SK-N-SH treated with all-trans-retinoic acid at 6 μM for 48 hours (cell line): Measurements from ENCODE around the gene CD63.

ENCODE experiments used
- ATAC-seq: fragments of 200-7000 bp; cut with Tn5 transposase; 3 replicates; pipeline ENCODE4 v1.9.1; 2020; ENCODE audit warnings: mild to moderate bottlenecking, moderate library complexity
- ARNTL ChIP-seq: fragments of 450-650 bp; formaldehyde crosslinking; IDR thresholded peaks from 2 replicates; pipeline ENCODE4 v1.5.0; 2020; ENCODE audit warnings: low read depth, mild to moderate bottlenecking, moderate library complexity, borderline replicate concordance
- BACH2 ChIP-seq: fragments of 250-450 bp; sonication (Bioruptor Pico); IDR thresholded peaks from 2 replicates; pipeline ENCODE4 v1.9.0; 2021; ENCODE audit warnings: mild to moderate bottlenecking, borderline replicate concordance
- CSDC2 ChIP-seq: fragments of 250-450 bp; sonication (Bioruptor Pico); IDR thresholded peaks from 2 replicates; pipeline ENCODE4 v1.5.0; 2020; ENCODE audit warnings: mild to moderate bottlenecking, moderate library complexity
- ESRRG ChIP-seq: fragments of 250-450 bp; sonication (Bioruptor Pico); IDR thresholded peaks from 2 replicates; pipeline ENCODE4 v1.6.1; 2021; ENCODE audit warnings: mild to moderate bottlenecking
- GLIS3 ChIP-seq: fragments of 250-450 bp; sonication (Bioruptor Pico); IDR thresholded peaks from 2 replicates; pipeline ENCODE4 v1.5.0; 2020; ENCODE audit warnings: mild to moderate bottlenecking, moderate library complexity
- ISL1 ChIP-seq: fragments of 250-450 bp; sonication (Bioruptor Pico); IDR thresholded peaks from 2 replicates; pipeline ENCODE4 v2.1.2; 2022; ENCODE audit warnings: mild to moderate bottlenecking, moderate library complexity
- OSR1 ChIP-seq: fragments of 250-450 bp; sonication (Bioruptor Pico); IDR thresholded peaks from 2 replicates; pipeline ENCODE4 v1.8.0; 2022; ENCODE audit warnings: moderate library complexity, mild to moderate bottlenecking, inconsistent platforms
- PPARA ChIP-seq: fragments of 250-450 bp; sonication (Bioruptor Pico); IDR thresholded peaks from 2 replicates; pipeline ENCODE4 v1.5.0; 2020; ENCODE audit warnings: mild to moderate bottlenecking, borderline replicate concordance
- RARB ChIP-seq: fragments of 250-450 bp; sonication (Bioruptor Pico); IDR thresholded peaks from 2 replicates; pipeline ENCODE4 v1.8.0; 2021; ENCODE audit warnings: mild to moderate bottlenecking, moderate library complexity
- SNAI2 ChIP-seq: fragments of 250-450 bp; sonication (Bioruptor Pico); IDR thresholded peaks from 2 replicates; pipeline ENCODE4 v1.5.0; 2020; ENCODE audit warnings: mild to moderate bottlenecking, moderate library complexity
- TCF4 ChIP-seq: fragments of 250-450 bp; sonication (Bioruptor Pico); IDR thresholded peaks from 2 replicates; pipeline ENCODE4 v1.8.0; 2021; ENCODE audit warnings: mild to moderate bottlenecking, moderate library complexity, borderline replicate concordance
- TOX ChIP-seq: fragments of 250-450 bp; sonication (Bioruptor Pico); IDR thresholded peaks from 2 replicates; pipeline ENCODE4 v1.8.0; 2021; ENCODE audit warnings: mild to moderate bottlenecking, moderate library complexity, borderline replicate concordance
- ZC3H10 ChIP-seq: fragments of 250-450 bp; sonication (Bioruptor Pico); IDR thresholded peaks from 2 replicates; pipeline ENCODE4 v1.5.1; 2021; ENCODE audit warnings: mild to moderate bottlenecking, moderate library complexity
- ZFP30 ChIP-seq: fragments of 450-650 bp; formaldehyde crosslinking; IDR thresholded peaks from 2 replicates; pipeline ENCODE4 v1.5.0; 2022; ENCODE audit warnings: mild to moderate bottlenecking, moderate library complexity
- ZNF70 ChIP-seq: fragments of 450-650 bp; formaldehyde crosslinking; IDR thresholded peaks from 2 replicates; pipeline ENCODE4 v1.5.0; 2020; ENCODE audit warnings: mild to moderate bottlenecking, moderate library complexity
- ZNF8 ChIP-seq: fragments of 450-650 bp; formaldehyde crosslinking; IDR thresholded peaks from 2 replicates; pipeline ENCODE4 v1.5.0; 2020; ENCODE audit warnings: mild to moderate bottlenecking, moderate library complexity
- TF ChIP-seq, protein P1 (sequence below): fragments of 250-450 bp; sonication (Bioruptor Pico); IDR thresholded peaks from 2 replicates; pipeline ENCODE4 v1.5.0; 2020; ENCODE audit warnings: mild to moderate bottlenecking, moderate library complexity
- TF ChIP-seq, protein P2 (sequence below): fragments of 250-450 bp; sonication (Bioruptor Pico); IDR thresholded peaks from 2 replicates; pipeline ENCODE4 v1.5.1; 2020; ENCODE audit warnings: low read depth, mild to moderate bottlenecking, moderate library complexity
- TF ChIP-seq, protein P3 (sequence below): fragments of 250-450 bp; sonication (Bioruptor Pico); IDR thresholded peaks from 2 replicates; pipeline ENCODE4 v1.8.0; 2021; ENCODE audit warnings: low read depth, mild to moderate bottlenecking, moderate library complexity, borderline replicate concordance
- TF ChIP-seq, protein P4 (sequence below): fragments of 250-450 bp; sonication (Bioruptor Pico); IDR thresholded peaks from 2 replicates; pipeline ENCODE4 v1.5.1; 2021; ENCODE audit warnings: mild to moderate bottlenecking, moderate library complexity

Gene CD63

DNA sequence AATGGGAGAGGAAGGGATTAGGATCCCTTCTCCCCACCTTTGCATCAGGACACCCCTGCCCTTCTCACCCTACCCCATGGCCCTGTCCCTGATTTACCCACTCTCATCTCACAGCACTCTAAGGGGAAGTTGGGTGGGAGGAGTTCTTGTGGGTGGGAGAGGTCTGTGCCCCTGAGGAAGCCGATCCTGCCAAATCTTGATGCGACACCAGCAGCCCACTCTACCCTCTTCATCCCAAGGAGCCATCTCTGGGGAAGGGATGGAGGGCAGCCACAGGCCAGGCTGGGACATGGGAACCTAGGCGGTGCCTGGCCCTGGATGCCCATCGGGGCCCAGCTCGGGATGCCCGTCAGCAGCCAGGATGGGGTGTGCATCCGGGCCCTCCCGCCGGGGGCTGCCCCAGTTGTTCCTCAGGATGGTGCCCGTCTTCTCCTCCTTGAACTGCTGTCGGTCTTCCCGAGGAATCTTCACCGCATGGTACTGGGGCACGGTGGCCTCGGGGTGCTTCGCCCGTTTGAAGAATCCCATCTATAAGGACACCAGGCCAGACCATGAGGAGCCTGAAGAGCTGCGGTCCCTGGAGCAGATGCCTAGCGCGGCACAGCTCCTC, 43.9 kb downstream of the CD63 start:
- no peak for ATAC-seq

DNA sequence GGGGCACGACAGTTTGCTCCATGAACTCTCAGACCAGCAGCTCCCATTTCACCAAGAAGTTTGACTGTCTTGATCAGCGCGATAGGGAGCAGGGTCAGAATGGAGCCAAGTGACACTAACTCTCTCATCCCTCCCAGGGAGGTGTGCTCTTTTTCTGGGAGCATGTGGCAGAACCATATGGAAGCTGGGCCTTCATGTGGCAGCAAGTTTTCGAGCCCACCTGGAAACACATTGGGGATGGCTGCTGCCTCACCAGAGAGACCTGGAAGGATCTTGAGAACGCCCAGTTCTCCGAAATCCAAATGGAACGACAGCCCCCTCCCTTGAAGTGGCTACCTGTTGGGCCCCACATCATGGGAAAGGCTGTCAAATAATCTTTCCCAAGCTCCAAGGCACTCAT, 45.1 kb downstream of the CD63 start:
- ATAC-seq, result no peak
- TF ChIP-seq CSDC2 (CRISPR knock-in tag), result no peak
- no peak for TF ChIP-seq TOX (CRISPR knock-in tag)
- TF ChIP-seq, protein P1, sequence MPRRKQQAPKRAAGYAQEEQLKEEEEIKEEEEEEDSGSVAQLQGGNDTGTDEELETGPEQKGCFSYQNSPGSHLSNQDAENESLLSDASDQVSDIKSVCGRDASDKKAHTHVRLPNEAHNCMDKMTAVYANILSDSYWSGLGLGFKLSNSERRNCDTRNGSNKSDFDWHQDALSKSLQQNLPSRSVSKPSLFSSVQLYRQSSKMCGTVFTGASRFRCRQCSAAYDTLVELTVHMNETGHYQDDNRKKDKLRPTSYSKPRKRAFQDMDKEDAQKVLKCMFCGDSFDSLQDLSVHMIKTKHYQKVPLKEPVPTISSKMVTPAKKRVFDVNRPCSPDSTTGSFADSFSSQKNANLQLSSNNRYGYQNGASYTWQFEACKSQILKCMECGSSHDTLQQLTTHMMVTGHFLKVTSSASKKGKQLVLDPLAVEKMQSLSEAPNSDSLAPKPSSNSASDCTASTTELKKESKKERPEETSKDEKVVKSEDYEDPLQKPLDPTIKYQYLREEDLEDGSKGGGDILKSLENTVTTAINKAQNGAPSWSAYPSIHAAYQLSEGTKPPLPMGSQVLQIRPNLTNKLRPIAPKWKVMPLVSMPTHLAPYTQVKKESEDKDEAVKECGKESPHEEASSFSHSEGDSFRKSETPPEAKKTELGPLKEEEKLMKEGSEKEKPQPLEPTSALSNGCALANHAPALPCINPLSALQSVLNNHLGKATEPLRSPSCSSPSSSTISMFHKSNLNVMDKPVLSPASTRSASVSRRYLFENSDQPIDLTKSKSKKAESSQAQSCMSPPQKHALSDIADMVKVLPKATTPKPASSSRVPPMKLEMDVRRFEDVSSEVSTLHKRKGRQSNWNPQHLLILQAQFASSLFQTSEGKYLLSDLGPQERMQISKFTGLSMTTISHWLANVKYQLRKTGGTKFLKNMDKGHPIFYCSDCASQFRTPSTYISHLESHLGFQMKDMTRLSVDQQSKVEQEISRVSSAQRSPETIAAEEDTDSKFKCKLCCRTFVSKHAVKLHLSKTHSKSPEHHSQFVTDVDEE (CRISPR knock-in tag), result no peak
- no peak for TF ChIP-seq ISL1
- no peak for TF ChIP-seq ZFP30 (CRISPR knock-in tag)
- TF ChIP-seq BACH2, result no peak
- no peak for TF ChIP-seq ARNTL (CRISPR knock-in tag)
- TF ChIP-seq, protein P2, sequence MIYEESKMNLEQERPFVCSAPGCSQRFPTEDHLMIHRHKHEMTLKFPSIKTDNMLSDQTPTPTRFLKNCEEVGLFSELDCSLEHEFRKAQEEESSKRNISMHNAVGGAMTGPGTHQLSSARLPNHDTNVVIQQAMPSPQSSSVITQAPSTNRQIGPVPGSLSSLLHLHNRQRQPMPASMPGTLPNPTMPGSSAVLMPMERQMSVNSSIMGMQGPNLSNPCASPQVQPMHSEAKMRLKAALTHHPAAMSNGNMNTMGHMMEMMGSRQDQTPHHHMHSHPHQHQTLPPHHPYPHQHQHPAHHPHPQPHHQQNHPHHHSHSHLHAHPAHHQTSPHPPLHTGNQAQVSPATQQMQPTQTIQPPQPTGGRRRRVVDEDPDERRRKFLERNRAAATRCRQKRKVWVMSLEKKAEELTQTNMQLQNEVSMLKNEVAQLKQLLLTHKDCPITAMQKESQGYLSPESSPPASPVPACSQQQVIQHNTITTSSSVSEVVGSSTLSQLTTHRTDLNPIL (CRISPR knock-in tag), result no peak

More for the DNA sequence above, 43.9 kb downstream of the CD63 start:
- TF ChIP-seq ISL1, result no peak
- TF ChIP-seq RARB, result no peak
- TF ChIP-seq BACH2, result no peak
- TF ChIP-seq, all 23 proteins: peak for 0

DNA sequence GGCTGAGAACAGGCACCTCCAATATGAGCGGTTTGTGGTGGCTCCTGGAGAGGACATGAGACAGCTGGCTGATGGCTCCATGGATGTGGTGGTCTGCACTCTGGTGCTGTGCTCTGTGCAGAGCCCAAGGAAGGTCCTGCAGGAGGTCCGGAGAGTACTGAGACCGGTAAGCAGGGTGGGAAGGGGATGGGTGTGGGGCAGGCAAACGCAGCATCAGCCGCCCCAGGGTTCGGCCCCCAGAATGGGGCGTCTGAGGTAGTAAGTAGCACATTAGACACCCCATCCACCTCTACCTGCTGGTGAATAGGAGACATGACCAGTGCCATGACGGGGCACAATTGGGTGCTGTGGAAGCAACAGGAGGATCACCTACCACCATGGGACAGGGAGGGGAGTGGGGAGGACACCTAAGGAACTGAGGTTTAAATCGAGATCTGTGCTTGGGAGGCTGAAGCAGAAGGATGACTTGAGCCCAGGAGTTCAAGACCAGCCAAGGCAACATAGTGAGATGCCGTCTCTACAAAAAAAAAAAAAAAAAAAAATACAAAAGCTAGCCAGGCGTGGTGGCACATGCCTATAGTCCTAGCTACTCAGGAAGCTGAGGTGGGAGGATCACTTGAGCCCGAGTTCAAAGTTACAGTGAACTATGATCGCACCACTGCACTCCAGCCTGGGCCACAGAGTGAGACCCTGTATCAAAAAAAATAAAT, 46.6 kb downstream of the CD63 start:
- no peak; the same call in 2 of the 3 replicates for ATAC-seq

More for the DNA sequence above, 46.6 kb downstream of the CD63 start:
- no peak for TF ChIP-seq ARNTL (CRISPR knock-in tag)
- TF ChIP-seq, protein P1 (CRISPR knock-in tag), result no peak
- no peak for TF ChIP-seq SNAI2 (CRISPR knock-in tag)
- TF ChIP-seq BACH2, result no peak
- no peak for TF ChIP-seq GLIS3 (CRISPR knock-in tag)
- no peak for TF ChIP-seq PPARA (CRISPR knock-in tag)
- no peak for TF ChIP-seq ZC3H10 (CRISPR knock-in tag)
- TF ChIP-seq, protein P3, sequence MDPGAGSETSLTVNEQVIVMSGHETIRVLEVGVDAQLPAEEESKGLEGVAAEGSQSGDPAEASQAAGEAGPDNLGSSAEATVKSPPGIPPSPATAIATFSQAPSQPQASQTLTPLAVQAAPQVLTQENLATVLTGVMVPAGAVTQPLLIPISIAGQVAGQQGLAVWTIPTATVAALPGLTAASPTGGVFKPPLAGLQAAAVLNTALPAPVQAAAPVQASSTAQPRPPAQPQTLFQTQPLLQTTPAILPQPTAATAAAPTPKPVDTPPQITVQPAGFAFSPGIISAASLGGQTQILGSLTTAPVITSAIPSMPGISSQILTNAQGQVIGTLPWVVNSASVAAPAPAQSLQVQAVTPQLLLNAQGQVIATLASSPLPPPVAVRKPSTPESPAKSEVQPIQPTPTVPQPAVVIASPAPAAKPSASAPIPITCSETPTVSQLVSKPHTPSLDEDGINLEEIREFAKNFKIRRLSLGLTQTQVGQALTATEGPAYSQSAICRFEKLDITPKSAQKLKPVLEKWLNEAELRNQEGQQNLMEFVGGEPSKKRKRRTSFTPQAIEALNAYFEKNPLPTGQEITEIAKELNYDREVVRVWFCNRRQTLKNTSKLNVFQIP (CRISPR knock-in tag), result no peak
- TF ChIP-seq, protein P2 (CRISPR knock-in tag), result no peak
- TF ChIP-seq OSR1 (CRISPR knock-in tag), result no peak
- no peak for TF ChIP-seq ESRRG
- no peak for TF ChIP-seq ISL1
- TF ChIP-seq CSDC2 (CRISPR knock-in tag), result no peak
- no peak for TF ChIP-seq TCF4 (CRISPR knock-in tag)
- TF ChIP-seq RARB, result no peak
- TF ChIP-seq ZNF8 (CRISPR knock-in tag), result no peak
- TF ChIP-seq, protein P4, sequence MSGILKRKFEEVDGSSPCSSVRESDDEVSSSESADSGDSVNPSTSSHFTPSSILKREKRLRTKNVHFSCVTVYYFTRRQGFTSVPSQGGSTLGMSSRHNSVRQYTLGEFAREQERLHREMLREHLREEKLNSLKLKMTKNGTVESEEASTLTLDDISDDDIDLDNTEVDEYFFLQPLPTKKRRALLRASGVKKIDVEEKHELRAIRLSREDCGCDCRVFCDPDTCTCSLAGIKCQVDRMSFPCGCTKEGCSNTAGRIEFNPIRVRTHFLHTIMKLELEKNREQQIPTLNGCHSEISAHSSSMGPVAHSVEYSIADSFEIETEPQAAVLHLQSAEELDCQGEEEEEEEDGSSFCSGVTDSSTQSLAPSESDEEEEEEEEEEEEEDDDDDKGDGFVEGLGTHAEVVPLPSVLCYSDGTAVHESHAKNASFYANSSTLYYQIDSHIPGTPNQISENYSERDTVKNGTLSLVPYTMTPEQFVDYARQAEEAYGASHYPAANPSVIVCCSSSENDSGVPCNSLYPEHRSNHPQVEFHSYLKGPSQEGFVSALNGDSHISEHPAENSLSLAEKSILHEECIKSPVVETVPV (CRISPR knock-in tag), result no peak
- no peak for TF ChIP-seq ZNF70
- TF ChIP-seq, all 23 proteins: peak for 0
